Measurements from ENCODE around the gene DLX3. TPM values are rescaled to one million over a fixed set of nuclear protein-coding genes. Genes with fewer than 3 reads are reported as not detected.

The DLX3 gene
- total and polyA plus RNA-seq, 2 of the 8 experiments (the other 6 are each of a cell fraction or from before 2014, with no cell fraction given) = 0.15 to 0.20 TPM

DNA sequence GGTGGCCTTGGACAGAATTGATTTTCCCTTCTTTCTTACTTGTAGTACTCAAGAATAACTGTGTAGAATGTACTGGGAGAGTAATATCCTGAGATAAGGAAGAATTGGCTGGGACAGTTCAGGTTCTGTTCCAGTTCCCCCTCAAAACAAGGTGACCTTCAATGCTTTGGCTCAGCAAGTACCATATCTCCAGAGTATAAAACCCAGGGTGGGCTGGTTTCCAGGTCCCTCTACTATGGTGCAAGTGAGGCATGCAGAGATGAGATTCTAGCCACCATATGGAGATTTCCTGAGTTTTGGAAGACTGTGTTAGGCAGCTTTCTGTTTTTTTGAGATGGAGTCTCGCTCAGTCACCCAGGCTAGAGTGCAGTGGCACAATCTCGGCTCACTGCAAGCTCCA lies 18.1 kb upstream of the DLX3 start:
- CTCF ChIA-PET (ENCODE audit: partially characterized antibody) = no interaction called here

More for the DNA sequence above, 18.1 kb upstream of the DLX3 start:
- no peaks in the 10 kb centered on the region for H4K20me1 ChIP-seq (replicated peaks in 1 of 2; ENCODE audit: control insufficient read depth in 1 of 2, insufficient read depth in 2 of 2, low read length in 2 of 2)
- H2AK5ac ChIP-seq (ENCODE audit: low read depth, low read length) = no peak overlapping the region
- H2BK12ac ChIP-seq (ENCODE audit: low read depth, low read length) = no peak overlapping the region
- no peak overlapping the region for H3K18ac ChIP-seq (ENCODE audit: extremely low read depth, low read length)
- peaks cover 19 to 24% of the 10 kb centered on the region in 2 experiments for H3K9me3 ChIP-seq (ENCODE audit: insufficient read depth in 2 of 2, low read depth in 1 of 2, low read length in 1 of 2)
- no peak overlapping the region for H2BK5ac ChIP-seq (ENCODE audit: low read depth, low read length)
- no peaks in the 10 kb centered on the region for H3K79me1 ChIP-seq (ENCODE audit: low read depth, low read length)
- H3K27ac ChIP-seq (ENCODE audit: low read depth, low read length) = no peak overlapping the region
- H3K4ac ChIP-seq (replicated peaks; ENCODE audit: insufficient read length, low read depth, low read length) = no peak overlapping the region
- no peak overlapping the region for H2BK120ac ChIP-seq (replicated peaks; ENCODE audit: low read depth, low read length)
- no peaks in the 10 kb centered on the region for H3K36me3 ChIP-seq (ENCODE audit: control insufficient read depth in 2 of 4, insufficient read depth in 4 of 4, low read length in 3 of 4)
- H3K9ac ChIP-seq (replicated peaks in 1 of 4; ENCODE audit: extremely low read depth in 1 of 4, low read depth in 3 of 4, low read length in 3 of 4) = no peak overlapping the region
- POLR2A ChIA-PET (ENCODE audit: partially characterized antibody) = no interaction called here
- H3K23ac ChIP-seq (ENCODE audit: insufficient read length) = no peak overlapping the region
- H3K14ac ChIP-seq (ENCODE audit: insufficient read length) = no peak overlapping the region
- no peaks in the 10 kb centered on the region for H3K27me3 ChIP-seq (replicated peaks in 1 of 4; ENCODE audit: control insufficient read depth in 3 of 4, extremely low read depth in 1 of 4, insufficient read depth in 3 of 4, low read length in 3 of 4)
- DNase-seq (ENCODE audit: low read depth in 1 of 2, low spot score in 2 of 2) = no peak
- H3K23me2 ChIP-seq (ENCODE audit: low read depth, low read length) = no peaks in the 10 kb centered on the region
- H3K4me3 ChIP-seq (ENCODE audit: extremely low read depth in 1 of 4, insufficient read depth in 2 of 4, low read depth in 3 of 4, low read length in 4 of 4) = no peak overlapping the region
- TF ChIP-seq SRF (IDR thresholded peaks at IDR 0.05; ENCODE audit: low read depth, low read length) (no peak), ZNF274 (IDR thresholded peaks at IDR 0.05; ENCODE audit: borderline replicate concordance, extremely low read depth, low read length) (no peak)
- no peaks in the 10 kb centered on the region for H3K4me1 ChIP-seq (replicated peaks in 1 of 4; ENCODE audit: control insufficient read depth in 3 of 4, insufficient read depth in 4 of 4, low read length in 3 of 4)
- no peak overlapping the region for H4K5ac ChIP-seq (ENCODE audit: insufficient read length, low read depth, low read length)
- no peak overlapping the region for H2AFZ ChIP-seq (ENCODE audit: low read length)
- H4K91ac ChIP-seq (replicated peaks; ENCODE audit: insufficient read length, low read length) = no peak overlapping the region
- H4K8ac ChIP-seq (ENCODE audit: extremely low read depth, insufficient read depth, low read length) = no peak overlapping the region
- WGBS, 2 experiments (ENCODE audit: extremely low coverage in 1 of 2, insufficient coverage in 1 of 2, insufficient read length in 1 of 2, insufficient replicate concordance in 2 of 2, low coverage in 1 of 2, low lambda C conversion rate in 2 of 2, missing lambda C conversion rate in 1 of 2) = 95% methylated on average over 2 of the region's 2 CpGs; no CpG with 5 or more reads in 1 of the 2 experiments
- no peaks in the 10 kb centered on the region for H3K79me2 ChIP-seq (ENCODE audit: control insufficient read depth in 1 of 2, insufficient read depth in 2 of 2, low read length in 2 of 2)
- no peak for FAIRE-seq
- no peak overlapping the region for H2BK15ac ChIP-seq (ENCODE audit: low read length)
- H2BK20ac ChIP-seq (ENCODE audit: low read length) = no peak overlapping the region
- no peak overlapping the region for H3K56ac ChIP-seq (replicated peaks; ENCODE audit: insufficient read length, low read depth, low read length)
- H3K4me2 ChIP-seq (ENCODE audit: insufficient read depth in 1 of 2, low read depth in 2 of 2, low read length in 2 of 2) = no peak overlapping the region
